CD4-positive, alpha-beta T cell treated with Interleukin-4 for 1 hour (primary cell): ENCODE results near the gene MPV17.
"Not testable (repeated sequence)": the region's sequence is repeated elsewhere in the genome, so short reads cannot be mapped to it uniquely, and the experiment has no call there.

ENCODE experiments used
- DNase-seq, 2 donors: peaks; one replicate each; pipeline ENCODE4 v3.0.0-alpha.2; 2020 to 2022

Gene MPV17

GRCh38 chr2:27322301-27322765, 564 bp downstream of the MPV17 start:
- peak; percentile 15 to 21 for DNase-seq

GRCh38 chr2:27320958-27321543, 1.8 kb downstream of the MPV17 start:
- DNase-seq, result no peak

GRCh38 chr2:27319839-27320238, 3.1 kb downstream of the MPV17 start:
- not testable (repeated sequence) for DNase-seq

- no peak for DNase-seq
These were observed 6.1 kb downstream of the MPV17 start for GRCh38 chr2:27316655-27317412.

- no peak for DNase-seq
These were observed 7.8 kb downstream of the MPV17 start for GRCh38 chr2:27315122-27315521.

GRCh38 chr2:27314709-27315108, 8.2 kb downstream of the MPV17 start:
- DNase-seq, result no peak

- no peak for DNase-seq
These were observed 8.8 kb downstream of the MPV17 start for GRCh38 chr2:27313882-27314645.

- DNase-seq, result no peak
These were observed 10.7 kb downstream of the MPV17 start for GRCh38 chr2:27312152-27312551.

GRCh38 chr2:27309651-27310050, 13.2 kb downstream of the MPV17 start:
- DNase-seq, result no peak

GRCh38 chr2:27308359-27308881, 14.5 kb downstream of the MPV17 start, which contains the start of gene UCN:
Gene UCN (minus strand): TSS chr2:27308445. CDS start chr2:27307895, 550 bp downstream.
- no peak for DNase-seq

GRCh38 chr2:27307545-27308358, 15.1 kb downstream of the MPV17 start:
- DNase-seq, result no peak

- no peak for DNase-seq
These were observed 15.7 kb downstream of the MPV17 start for GRCh38 chr2:27307287-27307544.

GRCh38 chr2:27306573-27307286, 16.2 kb downstream of the MPV17 start:
- no peak for DNase-seq

- DNase-seq, result no peak
These were observed 16.8 kb downstream of the MPV17 start for GRCh38 chr2:27306136-27306535.

GRCh38 chr2:27305516-27305915, 17.4 kb downstream of the MPV17 start:
- no peak for DNase-seq

GRCh38 chr2:27304488-27305240, 18.2 kb downstream of the MPV17 start:
- no peak for DNase-seq

GRCh38 chr2:27303093-27304025, 19.5 kb downstream of the MPV17 start:
- peak; percentile 51 to 65 for DNase-seq

- DNase-seq, result not testable (repeated sequence)
These were observed 22.3 kb downstream of the MPV17 start for GRCh38 chr2:27300606-27301005.

- DNase-seq, result no peak
These were observed 24.4 kb downstream of the MPV17 start for GRCh38 chr2:27298391-27299080.

GRCh38 chr2:27297195-27297594, 25.7 kb downstream of the MPV17 start:
- DNase-seq, result no peak
